GM19238 (cell line): ENCODE measurements around the gene PCNX3.
A peak's percentile ranks its signal among the peaks of the same experiment; 100 is the strongest.

Source experiments
- DNase-seq: peaks from one replicate; pipeline ENCODE4 v3.0.0; 2011; ENCODE audit warnings: low spot score; ENCODE audit not compliant: insufficient read length

The PCNX3 gene

GRCh38 chr11:65596520-65596919 is 19.1 kb upstream of the PCNX3 start:
- no peak for DNase-seq

GRCh38 chr11:65598258-65598699 is 17.3 kb upstream of the PCNX3 start:
- no peak for DNase-seq

- DNase-seq: no peak
Observed at GRCh38 chr11:65599216-65599954, 16.2 kb upstream of the PCNX3 start.

GRCh38 chr11:65599955-65600246 is 15.7 kb upstream of the PCNX3 start:
- no peak for DNase-seq

GRCh38 chr11:65604258-65604657 is 11.3 kb upstream of the PCNX3 start:
- DNase-seq: no peak

GRCh38 chr11:65606876-65607613 is 8.5 kb upstream of the PCNX3 start:
- no peak for DNase-seq

- no peak for DNase-seq
Observed at GRCh38 chr11:65607614-65608426, 7.8 kb upstream of the PCNX3 start.

- no peak for DNase-seq
Observed at GRCh38 chr11:65609229-65609628, 6.3 kb upstream of the PCNX3 start.

GRCh38 chr11:65609665-65610064 is 5.9 kb upstream of the PCNX3 start:
- no peak for DNase-seq

- DNase-seq: no peak
Observed at GRCh38 chr11:65610404-65610803, 5.2 kb upstream of the PCNX3 start.

- DNase-seq: no peak
Observed at GRCh38 chr11:65611028-65611757, 4.4 kb upstream of the PCNX3 start.

GRCh38 chr11:65611758-65612603 is 3.6 kb upstream of the PCNX3 start:
- no peak for DNase-seq

GRCh38 chr11:65612691-65613090 is 2.9 kb upstream of the PCNX3 start:
- DNase-seq: no peak

- DNase-seq: peak; percentile 53
Observed at GRCh38 chr11:65613091-65613928, 2.3 kb upstream of the PCNX3 start.

GRCh38 chr11:65615950-65616574 is 486 bp downstream of the PCNX3 start:
- DNase-seq: peak; percentile 70

GRCh38 chr11:65616575-65617001 is 1.0 kb downstream of the PCNX3 start:
- no peak for DNase-seq

- DNase-seq: no peak
Observed at GRCh38 chr11:65617136-65617850, 1.7 kb downstream of the PCNX3 start.

- no peak for DNase-seq
Observed at GRCh38 chr11:65617990-65618751, 2.6 kb downstream of the PCNX3 start.
